ENCODE measurements around the gene GBGT1. TPM values are rescaled to one million over a fixed set of nuclear protein-coding genes. Genes with fewer than 3 reads are reported as not detected.

Gene GBGT1
- total RNA-seq, 6 donors from 2014 or later = 9.1 to 71.2 (median 36.0) TPM

GRCh38 chr9:133204335-133204992, 40.8 kb upstream of the GBGT1 start:
- DNase-seq (no peak), ATAC-seq (ENCODE audit: low FRiP score in 2 of 2) (no peak)
- no peaks in the 10 kb centered on the region for H3K27me3 ChIP-seq
- H3K9me3 ChIP-seq = no peaks in the 10 kb centered on the region
- no peak overlapping the region for H3K27ac ChIP-seq
- peaks cover 0 to 11% (median 0%) of the 10 kb centered on the region in 4 donors for H3K4me1 ChIP-seq
- H3K4me3 ChIP-seq = no peak overlapping the region
- 75 to 88% methylated on average over 10 to 15 of the region's 17 CpGs for WGBS, 2 donors
- H3K36me3 ChIP-seq = no peaks in the 10 kb centered on the region
- TF ChIP-seq EP300 (IDR thresholded peaks at IDR 0.05) (no peak), POLR2AphosphoS5 (IDR thresholded peaks at IDR 0.05) (no peak), CTCF (IDR thresholded peaks at IDR 0.05) (no peak), POLR2A (IDR thresholded peaks at IDR 0.05) (no peak)

- no peak overlapping the region for H3K4me3 ChIP-seq
- WGBS, 2 donors = 70 to 75% methylated on average over 9 to 10 of the region's 10 CpGs
- no peaks in the 10 kb centered on the region for H3K9me3 ChIP-seq
- TF ChIP-seq EP300 (IDR thresholded peaks at IDR 0.05) (no peak), POLR2A (IDR thresholded peaks at IDR 0.05) (no peak), CTCF (IDR thresholded peaks at IDR 0.05) (no peak), POLR2AphosphoS5 (IDR thresholded peaks at IDR 0.05) (no peak)
- no peak overlapping the region for H3K27ac ChIP-seq
- no peaks in the 10 kb centered on the region for H3K27me3 ChIP-seq
- H3K36me3 ChIP-seq = no peaks in the 10 kb centered on the region
- ATAC-seq (ENCODE audit: low FRiP score in 2 of 2) = no peak
- peaks cover 0 to 11% (median 0%) of the 10 kb centered on the region in 4 donors for H3K4me1 ChIP-seq
- DNase-seq = no peak
Observed at GRCh38 chr9:133203506-133204075, 39.9 kb upstream of the GBGT1 start.

GRCh38 chr9:133202688-133203453, 39.2 kb upstream of the GBGT1 start:
- Histone ChIP-seq H3K27me3 (no peaks in the 10 kb centered on the region), H3K4me3 (no peak overlapping the region), H3K4me1 (peaks cover 0 to 11% (median 0%) of the 10 kb centered on the region in 4 donors), H3K9me3 (no peaks in the 10 kb centered on the region), H3K27ac (no peak overlapping the region), H3K36me3 (no peaks in the 10 kb centered on the region)
- 85 to 87% methylated on average over 14 of the region's 14 CpGs for WGBS, 2 donors
- no peak for DNase-seq
- ATAC-seq (ENCODE audit: low FRiP score in 2 of 2) = no peak
- no peak for TF ChIP-seq POLR2A (IDR thresholded peaks at IDR 0.05)
- no peak for TF ChIP-seq CTCF (IDR thresholded peaks at IDR 0.05)
- TF ChIP-seq EP300 (IDR thresholded peaks at IDR 0.05) = no peak
- no peak for TF ChIP-seq POLR2AphosphoS5 (IDR thresholded peaks at IDR 0.05)

GRCh38 chr9:133202145-133202513, 38.4 kb upstream of the GBGT1 start:
- no peak overlapping the region for H3K4me3 ChIP-seq
- H3K27ac ChIP-seq = no peak overlapping the region
- H3K4me1 ChIP-seq = peaks cover 0 to 11% (median 0%) of the 10 kb centered on the region in 4 donors
- 88 to 93% methylated on average over 4 to 11 of the region's 11 CpGs for WGBS, 2 donors
- DNase-seq (no peak), ATAC-seq (ENCODE audit: low FRiP score in 2 of 2) (no peak)
- H3K27me3 ChIP-seq = no peaks in the 10 kb centered on the region
- H3K9me3 ChIP-seq = no peaks in the 10 kb centered on the region
- no peaks in the 10 kb centered on the region for H3K36me3 ChIP-seq
- no peak for TF ChIP-seq POLR2AphosphoS5 (IDR thresholded peaks at IDR 0.05)
- no peak for TF ChIP-seq POLR2A (IDR thresholded peaks at IDR 0.05)
- TF ChIP-seq CTCF (IDR thresholded peaks at IDR 0.05) = no peak
- TF ChIP-seq EP300 (IDR thresholded peaks at IDR 0.05) = no peak
